H9 (cell line): Measurements from ENCODE around the gene GALNT7. TPM values are rescaled to one million over a fixed set of nuclear protein-coding genes. Genes with fewer than 3 reads are reported as not detected.
A peak's percentile ranks its signal among the peaks of the same experiment; 100 is the strongest.

ENCODE experiments used
- DNase-seq: peaks from one replicate; pipeline ENCODE4 v3.0.0-alpha.2; 2017
- H2AFZ ChIP-seq: one replicate; pipeline ENCODE4 v1.6.1; 2013; ENCODE audit warnings: mild to moderate bottlenecking, low read length, control low read depth, moderate library complexity
- H2AK5ac ChIP-seq: 2 replicates; pipeline ENCODE4 v1.6.1; 2013; ENCODE audit warnings: low read length, control low read depth, mixed read lengths; ENCODE audit not compliant: insufficient read length
- H2BK120ac ChIP-seq: one replicate; pipeline ENCODE4 v1.6.1; 2013; ENCODE audit warnings: low read depth, mild to moderate bottlenecking, low read length, control low read depth, inconsistent platforms; ENCODE audit not compliant: poor library complexity, severe bottlenecking
- H2BK12ac ChIP-seq: 2 replicates; pipeline ENCODE4 v1.6.1; 2013; ENCODE audit warnings: low read length, control low read depth, mixed read lengths, low read depth; ENCODE audit not compliant: insufficient read length
- H2BK15ac ChIP-seq: 2 replicates; pipeline ENCODE4 v1.6.1; 2013; ENCODE audit warnings: low read depth, low read length, control low read depth
- H2BK20ac ChIP-seq: one replicate; pipeline ENCODE4 v1.6.1; 2013; ENCODE audit warnings: low read depth, mild to moderate bottlenecking, low read length, control low read depth, inconsistent platforms; ENCODE audit not compliant: poor library complexity, severe bottlenecking
- H2BK5ac ChIP-seq: 2 replicates; pipeline ENCODE4 v1.6.1; 2013; ENCODE audit warnings: low read length, control low read depth, mixed read lengths; ENCODE audit not compliant: insufficient read length
- H3K14ac ChIP-seq: 2 replicates; pipeline ENCODE4 v1.6.1; 2013; ENCODE audit warnings: low read length, control low read depth; ENCODE audit not compliant: insufficient read depth
- H3K18ac ChIP-seq: 2 replicates; pipeline ENCODE4 v1.6.1; 2013; ENCODE audit warnings: low read depth, mild to moderate bottlenecking, mixed read lengths, low read length, control low read depth; ENCODE audit not compliant: insufficient read length
- H3K23ac ChIP-seq: 2 replicates; pipeline ENCODE4 v1.6.1; 2013; ENCODE audit warnings: low read length, control low read depth, mixed read lengths, low read depth; ENCODE audit not compliant: insufficient read length
- H3K23me2 ChIP-seq: 2 replicates; pipeline ENCODE4 v1.6.1; 2013; ENCODE audit warnings: low read depth, mild to moderate bottlenecking, mixed read lengths, low read length, control low read depth; ENCODE audit not compliant: insufficient read length, poor library complexity, severe bottlenecking
- H3K27ac ChIP-seq: 2 replicates; pipeline ENCODE4 v1.5.1; 2013; ENCODE audit warnings: low read length, control low read depth, mixed read lengths, low read depth; ENCODE audit not compliant: insufficient read length
- H3K27me3 ChIP-seq: 2 replicates; pipeline ENCODE4 v1.6.1; 2013; ENCODE audit warnings: low read length, control low read depth, inconsistent platforms; ENCODE audit not compliant: insufficient read depth
- H3K4ac ChIP-seq: 2 replicates; pipeline ENCODE4 v1.6.1; 2013; ENCODE audit warnings: low read depth, mild to moderate bottlenecking, control low read depth, inconsistent platforms, low read length, moderate library complexity
- H3K4me1 ChIP-seq: 2 replicates; pipeline ENCODE4 v1.6.1; 2013; ENCODE audit warnings: low read length, control low read depth, inconsistent platforms; ENCODE audit not compliant: insufficient read depth
- H3K4me2 ChIP-seq: 2 replicates; pipeline ENCODE4 v1.6.1; 2013; ENCODE audit warnings: low read length, control low read depth, mixed read lengths; ENCODE audit not compliant: insufficient read length, insufficient read depth
- H3K56ac ChIP-seq: 2 replicates; pipeline ENCODE4 v1.6.1; 2013; ENCODE audit warnings: low read depth, mild to moderate bottlenecking, mixed read lengths, low read length, control low read depth; ENCODE audit not compliant: insufficient read length
- H3K79me1 ChIP-seq: 2 replicates; pipeline ENCODE4 v1.6.1; 2013; ENCODE audit warnings: low read depth, mild to moderate bottlenecking, moderate library complexity, low read length, control low read depth, inconsistent platforms; ENCODE audit not compliant: insufficient read depth, poor library complexity, severe bottlenecking
- H3K79me2 ChIP-seq: 2 replicates; pipeline ENCODE4 v1.6.1; 2013; ENCODE audit warnings: low read length, control low read depth, inconsistent platforms; ENCODE audit not compliant: insufficient read depth
- H3K9ac ChIP-seq: 2 replicates; pipeline ENCODE4 v1.6.1; 2013; ENCODE audit warnings: low read length, control low read depth, mixed read lengths; ENCODE audit not compliant: insufficient read length; ENCODE audit errors: extremely low read depth
- H3K9me3 ChIP-seq: one replicate; pipeline ENCODE4 v1.6.1; 2013; ENCODE audit warnings: low read depth, low read length, inconsistent platforms; ENCODE audit not compliant: control insufficient read depth
- H3T11ph ChIP-seq: one replicate; pipeline ENCODE4 v1.6.1; 2013; ENCODE audit warnings: mild to moderate bottlenecking, low read length, control low read depth, inconsistent platforms
- H4K20me1 ChIP-seq: one replicate; pipeline ENCODE4 v1.6.1; 2013; ENCODE audit not compliant: control insufficient read depth, insufficient read length, insufficient read depth
- H4K5ac ChIP-seq: 2 replicates; pipeline ENCODE4 v1.6.1; 2013; ENCODE audit warnings: low read depth, mild to moderate bottlenecking, mixed read lengths, low read length, control low read depth; ENCODE audit not compliant: insufficient read length
- H4K8ac ChIP-seq: replicated peaks from 2 replicates; pipeline ENCODE4 v1.6.1; 2013; ENCODE audit warnings: low read length, control low read depth, mixed read lengths, low read depth; ENCODE audit not compliant: insufficient read length
- H4K91ac ChIP-seq: 2 replicates; pipeline ENCODE4 v1.6.1; 2013; ENCODE audit warnings: low read depth, mild to moderate bottlenecking, moderate library complexity, mixed read lengths, low read length, control low read depth; ENCODE audit not compliant: insufficient read length
- H3K27ac Mint-ChIP-seq, 3 experiments: 2 replicates in 2 of 3; 3 replicates in 1 of 3; pipeline ENCODE4 v1.8.0; 2020 to 2021; ENCODE audit warnings: mixed read lengths in 3 of 3, mild to moderate bottlenecking in 1 of 3, moderate library complexity in 1 of 3
- H3K27me3 Mint-ChIP-seq: 2 replicates; pipeline ENCODE4 v1.8.0; 2021; ENCODE audit warnings: low read depth, mild to moderate bottlenecking, moderate library complexity, mixed read lengths
- H3K36me3 Mint-ChIP-seq, 3 experiments: 2 replicates in 2 of 3; 3 replicates in 1 of 3; pipeline ENCODE4 v1.8.0; 2020 to 2021; ENCODE audit warnings: low read depth in 3 of 3, mixed read lengths in 3 of 3; ENCODE audit not compliant: insufficient read depth in 1 of 3
- H3K4me1 Mint-ChIP-seq, 2 experiments: 2 replicates each; pipeline ENCODE4 v1.8.0; 2020; ENCODE audit warnings: mixed read lengths in 2 of 2
- H3K4me3 Mint-ChIP-seq, 2 experiments: 2 replicates in 1 of 2; 3 replicates in 1 of 2; pipeline ENCODE4 v1.8.0; 2020 to 2021; ENCODE audit warnings: mild to moderate bottlenecking in 2 of 2, mixed read lengths in 2 of 2, moderate library complexity in 1 of 2
- H3K9me3 Mint-ChIP-seq, 2 experiments: 2 replicates in 1 of 2; 3 replicates in 1 of 2; pipeline ENCODE4 v1.8.0; 2020; ENCODE audit warnings: mild to moderate bottlenecking in 2 of 2, mixed read lengths in 2 of 2, moderate library complexity in 1 of 2
- WGBS: extraction: QIAGEN DNeasy Blood & Tissue Kit; methylation state at CpG from one replicate; pipeline ENCODE4 v1.1.7; 2013; ENCODE audit warnings: missing lambda C conversion rate, low lambda C conversion rate, mixed read lengths; ENCODE audit not compliant: insufficient read length; ENCODE audit errors: extremely low coverage; 5-methylcytosine and 5-hydroxymethylcytosine counted together
- total RNA-seq: library from RNA; stranded (reverse); gene quantifications from 2 replicates; pipeline ENCODE4 v1.2.1, GENCODE V29; 2021
- TF ChIP-seq, protein P1 (sequence below): fragments of 200-600 bp; sonication (generic); conservative IDR thresholded peaks from 3 replicates; pipeline ENCODE4 v1.8.0; 2021; ENCODE audit warnings: antibody characterized with exemption, mild to moderate bottlenecking

GALNT7 gene
- total RNA-seq, 1 experiment from 2014 or later = 57.3 TPM

GRCh38 chr4:173288296-173288695 lies 119.7 kb downstream of the GALNT7 start:
- peak; percentile 65 for DNase-seq
- Mint-ChIP-seq H3K4me1 (peaks cover 0 to 3% of the 10 kb centered on the region in 2 experiments; a peak in 2 of 4 replicates), H3K9me3 (peaks cover 32 to 33% of the 10 kb centered on the region in 2 experiments), H3K27me3 (no peaks in the 10 kb centered on the region; the same call in 1 of the 2 replicates), H3K27ac (no peak overlapping the region; a peak in 1 of 7 replicates), H3K36me3 (peaks cover 37 to 49% (median 43%) of the 10 kb centered on the region in 3 experiments), H3K4me3 (no peak overlapping the region)
- Histone ChIP-seq H3T11ph (no peak overlapping the region), H3K4me1 (no peaks in the 10 kb centered on the region), H2BK20ac (no peak overlapping the region), H4K20me1 (no peaks in the 10 kb centered on the region), H3K23ac (no peak overlapping the region), H2AK5ac (no peak overlapping the region), H2BK120ac (no peak overlapping the region), H4K91ac (no peak overlapping the region), H3K27ac (no peak overlapping the region), H3K18ac (no peak overlapping the region), H2BK12ac (no peak overlapping the region), H3K56ac (no peak overlapping the region), H2BK15ac (no peak overlapping the region), H3K79me2 (no peaks in the 10 kb centered on the region), H3K23me2 (no peaks in the 10 kb centered on the region), H3K79me1 (peaks cover 4% of the 10 kb centered on the region), H3K4ac (no peak overlapping the region), H2AFZ (no peak overlapping the region), H3K4me2 (no peak overlapping the region), H3K9ac (no peak overlapping the region), H4K5ac (no peak overlapping the region), H3K27me3 (no peaks in the 10 kb centered on the region), H2BK5ac (no peak overlapping the region), H3K9me3 (peaks cover 28% of the 10 kb centered on the region), H3K14ac (no peak overlapping the region), H4K8ac (no peak overlapping the region)
- TF ChIP-seq, protein P1, sequence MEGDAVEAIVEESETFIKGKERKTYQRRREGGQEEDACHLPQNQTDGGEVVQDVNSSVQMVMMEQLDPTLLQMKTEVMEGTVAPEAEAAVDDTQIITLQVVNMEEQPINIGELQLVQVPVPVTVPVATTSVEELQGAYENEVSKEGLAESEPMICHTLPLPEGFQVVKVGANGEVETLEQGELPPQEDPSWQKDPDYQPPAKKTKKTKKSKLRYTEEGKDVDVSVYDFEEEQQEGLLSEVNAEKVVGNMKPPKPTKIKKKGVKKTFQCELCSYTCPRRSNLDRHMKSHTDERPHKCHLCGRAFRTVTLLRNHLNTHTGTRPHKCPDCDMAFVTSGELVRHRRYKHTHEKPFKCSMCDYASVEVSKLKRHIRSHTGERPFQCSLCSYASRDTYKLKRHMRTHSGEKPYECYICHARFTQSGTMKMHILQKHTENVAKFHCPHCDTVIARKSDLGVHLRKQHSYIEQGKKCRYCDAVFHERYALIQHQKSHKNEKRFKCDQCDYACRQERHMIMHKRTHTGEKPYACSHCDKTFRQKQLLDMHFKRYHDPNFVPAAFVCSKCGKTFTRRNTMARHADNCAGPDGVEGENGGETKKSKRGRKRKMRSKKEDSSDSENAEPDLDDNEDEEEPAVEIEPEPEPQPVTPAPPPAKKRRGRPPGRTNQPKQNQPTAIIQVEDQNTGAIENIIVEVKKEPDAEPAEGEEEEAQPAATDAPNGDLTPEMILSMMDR = peak; percentile 76
- WGBS = no CpG with 5 or more reads among the region's 4 CpGs
